NCI-H146 (cell line): ENCODE measurements around the gene EIF4G1.
A peak's percentile ranks its signal among the peaks of the same experiment; 100 is the strongest.
"Not testable (repeated sequence)": the region's sequence is repeated elsewhere in the genome, so short reads cannot be mapped to it uniquely, and the experiment has no call there.

Source experiments
- DNase-seq: peaks from one replicate; lab custom pipeline; 2025; lab: John Stamatoyannopoulos, UW

EIF4G1 gene

GRCh38 chr3:184314363-184314699 is at the start of gene EIF4G1:
EIF4G1 (plus strand) TSS chr3:184314606; CDS start chr3:184315797, 1,191 bp downstream.
- peak; percentile 98 for DNase-seq

- not testable (repeated sequence) for DNase-seq
These were observed 47.2 kb upstream of the EIF4G1 start for GRCh38 chr3:184267249-184267648.

- no peak for DNase-seq
These were observed 42.1 kb upstream of the EIF4G1 start for GRCh38 chr3:184272269-184272668.

- DNase-seq: no peak
These were observed 39.1 kb upstream of the EIF4G1 start for GRCh38 chr3:184275381-184275701.

- DNase-seq: peak; percentile 26
These were observed 38.2 kb upstream of the EIF4G1 start, which contains the start of gene ECE2 for GRCh38 chr3:184275961-184276910. ECE2 (plus strand) TSS chr3:184276022; CDS start chr3:184276154, 132 bp downstream.

GRCh38 chr3:184277366-184277765 is 37.0 kb upstream of the EIF4G1 start:
- DNase-seq: no peak

GRCh38 chr3:184282941-184283340 is 31.5 kb upstream of the EIF4G1 start:
- DNase-seq: no peak

GRCh38 chr3:184283681-184284080 is 30.7 kb upstream of the EIF4G1 start:
- no peak for DNase-seq

GRCh38 chr3:184284696-184285095 is 29.7 kb upstream of the EIF4G1 start:
- peak; percentile 89 for DNase-seq

- DNase-seq: peak; percentile 75
These were observed 24.9 kb upstream of the EIF4G1 start for GRCh38 chr3:184289426-184289938.

- no peak for DNase-seq
These were observed 24.1 kb upstream of the EIF4G1 start for GRCh38 chr3:184290331-184290730.

- no peak for DNase-seq
These were observed 23.2 kb upstream of the EIF4G1 start for GRCh38 chr3:184291044-184291737.

GRCh38 chr3:184291738-184292445 is 22.5 kb upstream of the EIF4G1 start:
- no peak for DNase-seq

GRCh38 chr3:184295771-184296170 is 18.6 kb upstream of the EIF4G1 start:
- DNase-seq: peak; percentile 53

GRCh38 chr3:184296616-184297015 is 17.8 kb upstream of the EIF4G1 start:
- no peak for DNase-seq

- DNase-seq: peak; percentile 99
These were observed 15.5 kb upstream of the EIF4G1 start, which contains the start of gene PSMD2 for GRCh38 chr3:184298759-184299487. PSMD2 (plus strand) TSS chr3:184299241; CDS start chr3:184299267, 26 bp downstream.

GRCh38 chr3:184299488-184300377 is 14.7 kb upstream of the EIF4G1 start:
- peak; percentile 44 for DNase-seq

GRCh38 chr3:184300378-184300720 is 14.1 kb upstream of the EIF4G1 start:
- DNase-seq: no peak

- DNase-seq: no peak
These were observed 8.8 kb upstream of the EIF4G1 start for GRCh38 chr3:184305577-184305976.

- DNase-seq: no peak
These were observed 7.9 kb upstream of the EIF4G1 start for GRCh38 chr3:184306341-184306972.
